ENCODE data around the gene DCHS2.

DNA sequence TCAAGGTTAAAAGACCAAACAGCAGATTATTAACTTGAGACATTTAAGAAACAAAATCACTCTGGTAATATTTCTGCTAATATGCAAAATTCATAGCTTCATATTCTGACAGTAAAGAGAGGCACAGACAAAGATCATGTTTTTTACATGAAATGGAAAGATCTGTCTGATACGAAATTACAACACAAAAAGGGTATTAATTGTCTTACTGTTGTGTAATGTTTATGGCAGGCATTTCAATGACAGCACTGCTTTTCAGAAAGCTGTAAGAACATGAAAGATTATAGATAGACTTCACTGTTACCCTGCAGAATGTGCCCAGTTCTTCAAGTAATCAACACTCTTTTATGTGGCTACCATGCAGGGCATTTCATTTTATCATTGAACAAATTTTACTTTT lies 15.4 kb downstream of the DCHS2 start:
- TF ChIP-seq, protein P1, sequence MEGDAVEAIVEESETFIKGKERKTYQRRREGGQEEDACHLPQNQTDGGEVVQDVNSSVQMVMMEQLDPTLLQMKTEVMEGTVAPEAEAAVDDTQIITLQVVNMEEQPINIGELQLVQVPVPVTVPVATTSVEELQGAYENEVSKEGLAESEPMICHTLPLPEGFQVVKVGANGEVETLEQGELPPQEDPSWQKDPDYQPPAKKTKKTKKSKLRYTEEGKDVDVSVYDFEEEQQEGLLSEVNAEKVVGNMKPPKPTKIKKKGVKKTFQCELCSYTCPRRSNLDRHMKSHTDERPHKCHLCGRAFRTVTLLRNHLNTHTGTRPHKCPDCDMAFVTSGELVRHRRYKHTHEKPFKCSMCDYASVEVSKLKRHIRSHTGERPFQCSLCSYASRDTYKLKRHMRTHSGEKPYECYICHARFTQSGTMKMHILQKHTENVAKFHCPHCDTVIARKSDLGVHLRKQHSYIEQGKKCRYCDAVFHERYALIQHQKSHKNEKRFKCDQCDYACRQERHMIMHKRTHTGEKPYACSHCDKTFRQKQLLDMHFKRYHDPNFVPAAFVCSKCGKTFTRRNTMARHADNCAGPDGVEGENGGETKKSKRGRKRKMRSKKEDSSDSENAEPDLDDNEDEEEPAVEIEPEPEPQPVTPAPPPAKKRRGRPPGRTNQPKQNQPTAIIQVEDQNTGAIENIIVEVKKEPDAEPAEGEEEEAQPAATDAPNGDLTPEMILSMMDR (conservative IDR thresholded peaks at IDR 0.05; ENCODE audit: low read depth in 2 of 2): no peak
- TF ChIP-seq POLR2AphosphoS5 (IDR thresholded peaks at IDR 0.05; ENCODE audit: low read depth) (no peak), EZH2 (IDR thresholded peaks at IDR 0.05; ENCODE audit: low read depth, unreplicated experiment) (no peak), EZH2phosphoT487 (IDR thresholded peaks at IDR 0.05; ENCODE audit: unreplicated experiment) (no peak), ZNF331 (CRISPR knock-in tag; IDR thresholded peaks at IDR 0.05; ENCODE audit: low read depth) (no peak), CREB1 (CRISPR knock-in tag; IDR thresholded peaks at IDR 0.05; ENCODE audit: low read depth) (no peak), JUNB (IDR thresholded peaks at IDR 0.05; ENCODE audit: unreplicated experiment) (no peak), STAT1 (IDR thresholded peaks at IDR 0.05; ENCODE audit: unreplicated experiment) (no peak)
- TF ChIP-seq, protein P2, sequence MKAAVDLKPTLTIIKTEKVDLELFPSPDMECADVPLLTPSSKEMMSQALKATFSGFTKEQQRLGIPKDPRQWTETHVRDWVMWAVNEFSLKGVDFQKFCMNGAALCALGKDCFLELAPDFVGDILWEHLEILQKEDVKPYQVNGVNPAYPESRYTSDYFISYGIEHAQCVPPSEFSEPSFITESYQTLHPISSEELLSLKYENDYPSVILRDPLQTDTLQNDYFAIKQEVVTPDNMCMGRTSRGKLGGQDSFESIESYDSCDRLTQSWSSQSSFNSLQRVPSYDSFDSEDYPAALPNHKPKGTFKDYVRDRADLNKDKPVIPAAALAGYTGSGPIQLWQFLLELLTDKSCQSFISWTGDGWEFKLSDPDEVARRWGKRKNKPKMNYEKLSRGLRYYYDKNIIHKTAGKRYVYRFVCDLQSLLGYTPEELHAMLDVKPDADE (IDR thresholded peaks at IDR 0.05): no peak
- TF ChIP-seq, protein P3, sequence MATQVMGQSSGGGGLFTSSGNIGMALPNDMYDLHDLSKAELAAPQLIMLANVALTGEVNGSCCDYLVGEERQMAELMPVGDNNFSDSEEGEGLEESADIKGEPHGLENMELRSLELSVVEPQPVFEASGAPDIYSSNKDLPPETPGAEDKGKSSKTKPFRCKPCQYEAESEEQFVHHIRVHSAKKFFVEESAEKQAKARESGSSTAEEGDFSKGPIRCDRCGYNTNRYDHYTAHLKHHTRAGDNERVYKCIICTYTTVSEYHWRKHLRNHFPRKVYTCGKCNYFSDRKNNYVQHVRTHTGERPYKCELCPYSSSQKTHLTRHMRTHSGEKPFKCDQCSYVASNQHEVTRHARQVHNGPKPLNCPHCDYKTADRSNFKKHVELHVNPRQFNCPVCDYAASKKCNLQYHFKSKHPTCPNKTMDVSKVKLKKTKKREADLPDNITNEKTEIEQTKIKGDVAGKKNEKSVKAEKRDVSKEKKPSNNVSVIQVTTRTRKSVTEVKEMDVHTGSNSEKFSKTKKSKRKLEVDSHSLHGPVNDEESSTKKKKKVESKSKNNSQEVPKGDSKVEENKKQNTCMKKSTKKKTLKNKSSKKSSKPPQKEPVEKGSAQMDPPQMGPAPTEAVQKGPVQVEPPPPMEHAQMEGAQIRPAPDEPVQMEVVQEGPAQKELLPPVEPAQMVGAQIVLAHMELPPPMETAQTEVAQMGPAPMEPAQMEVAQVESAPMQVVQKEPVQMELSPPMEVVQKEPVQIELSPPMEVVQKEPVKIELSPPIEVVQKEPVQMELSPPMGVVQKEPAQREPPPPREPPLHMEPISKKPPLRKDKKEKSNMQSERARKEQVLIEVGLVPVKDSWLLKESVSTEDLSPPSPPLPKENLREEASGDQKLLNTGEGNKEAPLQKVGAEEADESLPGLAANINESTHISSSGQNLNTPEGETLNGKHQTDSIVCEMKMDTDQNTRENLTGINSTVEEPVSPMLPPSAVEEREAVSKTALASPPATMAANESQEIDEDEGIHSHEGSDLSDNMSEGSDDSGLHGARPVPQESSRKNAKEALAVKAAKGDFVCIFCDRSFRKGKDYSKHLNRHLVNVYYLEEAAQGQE (IDR thresholded peaks at IDR 0.05; ENCODE audit: unreplicated experiment): no peak

All from GM23338 (cell line).